ENCODE data around the gene C1orf226.
A peak's percentile ranks its signal among the peaks of the same experiment; 100 is the strongest.

The C1orf226 gene

GRCh38 chr1:162389971-162390370 lies 8.4 kb downstream of the C1orf226 start:
- no peak overlapping the region for H3K4me3 ChIP-seq (ENCODE audit: control insufficient read depth, low read depth, low read length)
- TF ChIP-seq, protein P1, sequence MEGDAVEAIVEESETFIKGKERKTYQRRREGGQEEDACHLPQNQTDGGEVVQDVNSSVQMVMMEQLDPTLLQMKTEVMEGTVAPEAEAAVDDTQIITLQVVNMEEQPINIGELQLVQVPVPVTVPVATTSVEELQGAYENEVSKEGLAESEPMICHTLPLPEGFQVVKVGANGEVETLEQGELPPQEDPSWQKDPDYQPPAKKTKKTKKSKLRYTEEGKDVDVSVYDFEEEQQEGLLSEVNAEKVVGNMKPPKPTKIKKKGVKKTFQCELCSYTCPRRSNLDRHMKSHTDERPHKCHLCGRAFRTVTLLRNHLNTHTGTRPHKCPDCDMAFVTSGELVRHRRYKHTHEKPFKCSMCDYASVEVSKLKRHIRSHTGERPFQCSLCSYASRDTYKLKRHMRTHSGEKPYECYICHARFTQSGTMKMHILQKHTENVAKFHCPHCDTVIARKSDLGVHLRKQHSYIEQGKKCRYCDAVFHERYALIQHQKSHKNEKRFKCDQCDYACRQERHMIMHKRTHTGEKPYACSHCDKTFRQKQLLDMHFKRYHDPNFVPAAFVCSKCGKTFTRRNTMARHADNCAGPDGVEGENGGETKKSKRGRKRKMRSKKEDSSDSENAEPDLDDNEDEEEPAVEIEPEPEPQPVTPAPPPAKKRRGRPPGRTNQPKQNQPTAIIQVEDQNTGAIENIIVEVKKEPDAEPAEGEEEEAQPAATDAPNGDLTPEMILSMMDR (conservative IDR thresholded peaks at IDR 0.05; ENCODE audit: control insufficient read depth, insufficient read depth, low read depth, low read length), result no peak
- no peak for DNase-seq (ENCODE audit: low read depth)

- H3K4me3 ChIP-seq (ENCODE audit: control insufficient read depth, low read depth, low read length), result no peak overlapping the region
- TF ChIP-seq, protein P1 (conservative IDR thresholded peaks at IDR 0.05; ENCODE audit: control insufficient read depth, insufficient read depth, low read depth, low read length), result no peak
- no peak for DNase-seq (ENCODE audit: low read depth)
These were observed 9.1 kb downstream of the C1orf226 start for GRCh38 chr1:162390396-162391185.

DNA sequence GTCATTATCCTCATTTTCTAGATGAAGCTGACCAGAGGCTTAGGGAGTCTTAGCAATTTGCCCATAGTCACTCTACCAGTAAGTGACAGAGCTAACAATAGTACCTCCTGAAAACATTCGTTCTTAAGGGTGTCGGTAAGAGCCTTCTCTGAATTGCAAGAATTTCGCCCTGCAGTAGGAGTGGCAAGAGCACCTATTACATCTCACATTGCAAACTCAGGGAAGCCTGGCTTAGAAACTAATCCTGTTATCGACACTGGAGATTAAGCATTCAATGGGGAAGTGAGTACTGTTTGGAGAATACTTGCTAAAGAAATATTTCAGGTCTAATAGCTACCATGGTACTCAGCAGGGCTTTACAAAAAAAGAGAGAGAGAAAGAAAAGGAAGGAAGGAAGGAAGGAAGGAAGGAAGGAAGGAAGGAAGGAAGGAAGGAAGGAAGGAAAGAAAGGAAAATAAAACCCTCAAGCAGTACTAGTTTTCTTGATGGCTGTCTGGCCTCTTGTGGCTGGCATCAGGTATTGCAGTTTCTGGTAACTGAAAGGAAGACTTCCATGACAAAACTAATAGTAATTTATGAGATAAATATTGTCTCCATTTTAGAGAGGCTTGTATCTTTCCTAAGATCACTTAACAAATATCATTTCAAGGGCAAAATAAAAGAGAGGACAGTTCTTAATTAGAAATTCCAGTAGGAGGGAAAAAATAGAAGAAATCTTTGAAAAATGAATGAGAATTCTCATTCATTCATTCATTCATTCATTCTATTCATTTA lies 10.4 kb downstream of the C1orf226 start:
- peak; percentile 61 for DNase-seq (ENCODE audit: low read depth)
- H3K4me3 ChIP-seq (ENCODE audit: control insufficient read depth, low read depth, low read length), result no peak overlapping the region
- TF ChIP-seq, protein P1 (conservative IDR thresholded peaks at IDR 0.05; ENCODE audit: control insufficient read depth, insufficient read depth, low read depth, low read length), result peak; percentile 89

DNA sequence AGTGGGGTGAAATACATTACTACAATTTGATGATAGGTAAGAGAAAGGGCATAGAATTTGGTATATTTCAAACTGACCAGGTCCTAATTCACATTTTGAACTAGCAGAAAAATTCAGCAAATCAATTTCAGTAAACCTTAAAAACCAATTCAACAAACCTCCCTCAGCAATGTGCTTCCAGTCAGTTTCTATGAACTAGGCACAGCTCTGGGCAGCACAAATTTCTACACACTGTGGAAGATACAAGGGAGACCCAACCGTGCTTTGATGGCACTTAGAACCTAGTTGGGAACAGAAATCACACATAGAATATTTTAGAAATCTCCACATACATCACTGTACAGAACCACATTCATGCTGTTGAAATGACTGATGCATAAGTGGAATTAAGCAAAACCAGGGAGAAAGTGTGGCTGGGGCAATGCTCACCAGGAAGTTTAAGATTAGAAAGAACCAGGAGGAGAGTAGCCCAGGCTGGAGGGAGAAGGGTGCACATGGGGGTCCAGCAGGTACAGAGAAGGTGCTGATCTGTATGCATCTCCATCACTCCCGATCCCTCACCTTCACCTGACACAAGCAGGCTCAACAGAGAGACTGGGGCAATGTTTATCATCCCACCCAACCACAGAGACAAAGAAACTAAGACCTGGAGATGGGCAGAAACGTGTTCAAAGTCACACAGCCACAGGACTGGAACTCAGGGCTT lies 14.8 kb downstream of the C1orf226 start:
- DNase-seq (ENCODE audit: low read depth), result no peak
- TF ChIP-seq, protein P1 (conservative IDR thresholded peaks at IDR 0.05; ENCODE audit: control insufficient read depth, insufficient read depth, low read depth, low read length), result no peak
- H3K4me3 ChIP-seq (ENCODE audit: control insufficient read depth, low read depth, low read length), result no peak overlapping the region

DNA sequence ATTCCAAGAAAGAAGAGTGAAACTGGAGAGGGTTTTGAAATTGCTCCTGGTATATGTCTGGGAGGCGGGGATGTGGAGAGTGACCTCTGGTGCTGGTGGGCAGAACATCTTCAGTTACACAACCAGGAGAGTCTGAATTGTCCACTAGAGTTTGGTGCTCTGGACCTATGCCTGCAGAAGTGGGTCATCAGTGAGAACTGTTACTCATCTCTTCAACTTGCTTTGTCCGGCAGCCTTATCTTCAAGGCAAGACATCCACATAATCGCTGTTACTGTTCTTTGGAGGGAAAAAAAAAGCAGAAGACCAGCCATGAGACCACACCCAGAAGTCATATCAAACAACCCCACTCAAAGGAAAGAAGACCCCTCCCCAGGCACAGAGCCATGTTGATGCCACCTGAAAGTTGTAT lies 15.5 kb downstream of the C1orf226 start:
- TF ChIP-seq, protein P1 (conservative IDR thresholded peaks at IDR 0.05; ENCODE audit: control insufficient read depth, insufficient read depth, low read depth, low read length), result peak; percentile 31
- peak; percentile 89 for DNase-seq (ENCODE audit: low read depth)
- H3K4me3 ChIP-seq (ENCODE audit: control insufficient read depth, low read depth, low read length), result no peak overlapping the region

GRCh38 chr1:162397943-162398560 lies 16.5 kb downstream of the C1orf226 start:
- no peak for DNase-seq (ENCODE audit: low read depth)
- no peak overlapping the region for H3K4me3 ChIP-seq (ENCODE audit: control insufficient read depth, low read depth, low read length)
- TF ChIP-seq, protein P1 (conservative IDR thresholded peaks at IDR 0.05; ENCODE audit: control insufficient read depth, insufficient read depth, low read depth, low read length), result no peak

All from fibroblast of mammary gland (primary cell).